Suprapubic skin (tissue), 4 donors: ENCODE results near the gene STS.

Experiments used
- CTCF ChIP-seq, 2 donors: fragments of 200-600 bp in 1 of 2; fragments of 450-650 bp in 1 of 2; sonication (generic) in 1 of 2; IDR thresholded peaks; one replicate each; pipeline ENCODE4 v1.5.1; 2016 to 2019; ENCODE audit warnings: antibody characterized with exemption in 2 of 2, mild to moderate bottlenecking in 1 of 2, moderate library complexity in 1 of 2
- EP300 ChIP-seq: sonication (generic); formaldehyde crosslinking; IDR thresholded peaks from one replicate; pipeline ENCODE4 v1.6.1; 2017; ENCODE audit warnings: antibody characterized with exemption
- POLR2A ChIP-seq, 2 donors: fragments of 450-650 bp; IDR thresholded peaks; one replicate each; pipeline ENCODE4 v1.6.1; 2017; ENCODE audit warnings: antibody characterized with exemption in 2 of 2, mild to moderate bottlenecking in 2 of 2, moderate library complexity in 2 of 2
- POLR2AphosphoS5 ChIP-seq, 3 donors: sonication (generic); formaldehyde crosslinking; IDR thresholded peaks; one replicate each; pipeline ENCODE4 v1.6.1; 2017; ENCODE audit warnings: antibody characterized with exemption in 3 of 3

- TF ChIP-seq POLR2A (IDR thresholded peaks at IDR 0.05) (no peak), CTCF (IDR thresholded peaks at IDR 0.05) (no peak), EP300 (no peak), POLR2AphosphoS5 (IDR thresholded peaks at IDR 0.05) (no peak)
Observed at GRCh38 chrX:7109049-7109531, 38.4 kb upstream of the STS start.
